ENCODE results near the gene SERBP1.

DNA sequence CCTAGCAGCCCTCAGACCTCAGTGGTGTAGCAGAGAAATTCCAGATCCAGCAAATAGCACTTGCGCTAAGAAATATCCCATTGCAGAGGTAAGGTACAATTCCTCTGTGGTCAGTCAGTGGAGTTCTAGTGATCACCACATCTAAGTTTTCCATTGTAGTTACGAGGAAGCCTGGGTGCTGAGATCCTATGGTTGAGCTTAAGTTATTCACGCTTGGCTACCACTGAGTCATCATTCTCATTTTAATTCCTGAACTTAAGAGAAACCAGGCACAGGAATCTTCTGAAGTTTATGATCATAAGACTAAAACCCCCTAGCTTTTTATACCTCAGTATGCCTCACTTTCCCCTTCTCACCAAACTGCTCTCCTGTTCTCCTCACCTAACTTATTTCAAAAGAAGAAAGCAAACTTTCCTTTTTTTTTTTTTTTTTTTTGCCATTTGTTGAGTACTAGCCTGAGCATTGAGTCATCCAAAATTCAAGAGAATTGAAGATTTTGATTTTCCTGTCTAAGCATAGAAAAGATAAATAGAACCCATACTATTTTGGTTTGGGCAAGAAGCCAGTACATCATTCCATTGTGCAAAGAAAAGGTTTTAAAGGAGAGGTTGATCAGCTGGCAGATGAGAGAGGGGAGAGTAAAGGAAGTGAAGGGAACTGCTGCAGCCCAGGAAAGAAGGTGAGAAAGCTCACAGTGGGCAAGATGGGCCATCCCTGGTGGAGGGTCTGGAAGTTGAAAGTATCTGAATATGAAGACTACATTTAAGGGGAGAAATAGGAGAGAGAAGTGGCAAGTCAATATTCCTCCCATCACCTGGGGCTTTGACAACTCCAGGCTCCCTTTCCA is 39.9 kb downstream of the SERBP1 start:
- TF ChIP-seq ZFP3 (CRISPR knock-in tag; IDR thresholded peaks at IDR 0.05) (no peak), CSDC2 (CRISPR knock-in tag; IDR thresholded peaks at IDR 0.05) (no peak), ZC3H10 (CRISPR knock-in tag; IDR thresholded peaks at IDR 0.05) (no peak), ZNF565 (CRISPR knock-in tag; conservative IDR thresholded peaks at IDR 0.05; ENCODE audit: low read depth) (no peak), RARB (CRISPR knock-in tag; IDR thresholded peaks at IDR 0.05) (no peak), ZFP30 (CRISPR knock-in tag; IDR thresholded peaks at IDR 0.05) (no peak), OSR1 (CRISPR knock-in tag; IDR thresholded peaks at IDR 0.05) (no peak)
- TF ChIP-seq, protein P1, sequence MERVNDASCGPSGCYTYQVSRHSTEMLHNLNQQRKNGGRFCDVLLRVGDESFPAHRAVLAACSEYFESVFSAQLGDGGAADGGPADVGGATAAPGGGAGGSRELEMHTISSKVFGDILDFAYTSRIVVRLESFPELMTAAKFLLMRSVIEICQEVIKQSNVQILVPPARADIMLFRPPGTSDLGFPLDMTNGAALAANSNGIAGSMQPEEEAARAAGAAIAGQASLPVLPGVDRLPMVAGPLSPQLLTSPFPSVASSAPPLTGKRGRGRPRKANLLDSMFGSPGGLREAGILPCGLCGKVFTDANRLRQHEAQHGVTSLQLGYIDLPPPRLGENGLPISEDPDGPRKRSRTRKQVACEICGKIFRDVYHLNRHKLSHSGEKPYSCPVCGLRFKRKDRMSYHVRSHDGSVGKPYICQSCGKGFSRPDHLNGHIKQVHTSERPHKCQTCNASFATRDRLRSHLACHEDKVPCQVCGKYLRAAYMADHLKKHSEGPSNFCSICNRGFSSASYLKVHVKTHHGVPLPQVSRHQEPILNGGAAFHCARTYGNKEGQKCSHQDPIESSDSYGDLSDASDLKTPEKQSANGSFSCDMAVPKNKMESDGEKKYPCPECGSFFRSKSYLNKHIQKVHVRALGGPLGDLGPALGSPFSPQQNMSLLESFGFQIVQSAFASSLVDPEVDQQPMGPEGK (CRISPR knock-in tag; IDR thresholded peaks at IDR 0.05; ENCODE audit: borderline replicate concordance), result no peak
- TF ChIP-seq, protein P2, sequence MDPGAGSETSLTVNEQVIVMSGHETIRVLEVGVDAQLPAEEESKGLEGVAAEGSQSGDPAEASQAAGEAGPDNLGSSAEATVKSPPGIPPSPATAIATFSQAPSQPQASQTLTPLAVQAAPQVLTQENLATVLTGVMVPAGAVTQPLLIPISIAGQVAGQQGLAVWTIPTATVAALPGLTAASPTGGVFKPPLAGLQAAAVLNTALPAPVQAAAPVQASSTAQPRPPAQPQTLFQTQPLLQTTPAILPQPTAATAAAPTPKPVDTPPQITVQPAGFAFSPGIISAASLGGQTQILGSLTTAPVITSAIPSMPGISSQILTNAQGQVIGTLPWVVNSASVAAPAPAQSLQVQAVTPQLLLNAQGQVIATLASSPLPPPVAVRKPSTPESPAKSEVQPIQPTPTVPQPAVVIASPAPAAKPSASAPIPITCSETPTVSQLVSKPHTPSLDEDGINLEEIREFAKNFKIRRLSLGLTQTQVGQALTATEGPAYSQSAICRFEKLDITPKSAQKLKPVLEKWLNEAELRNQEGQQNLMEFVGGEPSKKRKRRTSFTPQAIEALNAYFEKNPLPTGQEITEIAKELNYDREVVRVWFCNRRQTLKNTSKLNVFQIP (CRISPR knock-in tag; IDR thresholded peaks at IDR 0.05; ENCODE audit: borderline replicate concordance, low read depth), result no peak
- TF ChIP-seq, protein P3, sequence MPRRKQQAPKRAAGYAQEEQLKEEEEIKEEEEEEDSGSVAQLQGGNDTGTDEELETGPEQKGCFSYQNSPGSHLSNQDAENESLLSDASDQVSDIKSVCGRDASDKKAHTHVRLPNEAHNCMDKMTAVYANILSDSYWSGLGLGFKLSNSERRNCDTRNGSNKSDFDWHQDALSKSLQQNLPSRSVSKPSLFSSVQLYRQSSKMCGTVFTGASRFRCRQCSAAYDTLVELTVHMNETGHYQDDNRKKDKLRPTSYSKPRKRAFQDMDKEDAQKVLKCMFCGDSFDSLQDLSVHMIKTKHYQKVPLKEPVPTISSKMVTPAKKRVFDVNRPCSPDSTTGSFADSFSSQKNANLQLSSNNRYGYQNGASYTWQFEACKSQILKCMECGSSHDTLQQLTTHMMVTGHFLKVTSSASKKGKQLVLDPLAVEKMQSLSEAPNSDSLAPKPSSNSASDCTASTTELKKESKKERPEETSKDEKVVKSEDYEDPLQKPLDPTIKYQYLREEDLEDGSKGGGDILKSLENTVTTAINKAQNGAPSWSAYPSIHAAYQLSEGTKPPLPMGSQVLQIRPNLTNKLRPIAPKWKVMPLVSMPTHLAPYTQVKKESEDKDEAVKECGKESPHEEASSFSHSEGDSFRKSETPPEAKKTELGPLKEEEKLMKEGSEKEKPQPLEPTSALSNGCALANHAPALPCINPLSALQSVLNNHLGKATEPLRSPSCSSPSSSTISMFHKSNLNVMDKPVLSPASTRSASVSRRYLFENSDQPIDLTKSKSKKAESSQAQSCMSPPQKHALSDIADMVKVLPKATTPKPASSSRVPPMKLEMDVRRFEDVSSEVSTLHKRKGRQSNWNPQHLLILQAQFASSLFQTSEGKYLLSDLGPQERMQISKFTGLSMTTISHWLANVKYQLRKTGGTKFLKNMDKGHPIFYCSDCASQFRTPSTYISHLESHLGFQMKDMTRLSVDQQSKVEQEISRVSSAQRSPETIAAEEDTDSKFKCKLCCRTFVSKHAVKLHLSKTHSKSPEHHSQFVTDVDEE (CRISPR knock-in tag; IDR thresholded peaks at IDR 0.05), result no peak
- TF ChIP-seq, protein P4, sequence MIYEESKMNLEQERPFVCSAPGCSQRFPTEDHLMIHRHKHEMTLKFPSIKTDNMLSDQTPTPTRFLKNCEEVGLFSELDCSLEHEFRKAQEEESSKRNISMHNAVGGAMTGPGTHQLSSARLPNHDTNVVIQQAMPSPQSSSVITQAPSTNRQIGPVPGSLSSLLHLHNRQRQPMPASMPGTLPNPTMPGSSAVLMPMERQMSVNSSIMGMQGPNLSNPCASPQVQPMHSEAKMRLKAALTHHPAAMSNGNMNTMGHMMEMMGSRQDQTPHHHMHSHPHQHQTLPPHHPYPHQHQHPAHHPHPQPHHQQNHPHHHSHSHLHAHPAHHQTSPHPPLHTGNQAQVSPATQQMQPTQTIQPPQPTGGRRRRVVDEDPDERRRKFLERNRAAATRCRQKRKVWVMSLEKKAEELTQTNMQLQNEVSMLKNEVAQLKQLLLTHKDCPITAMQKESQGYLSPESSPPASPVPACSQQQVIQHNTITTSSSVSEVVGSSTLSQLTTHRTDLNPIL (CRISPR knock-in tag; IDR thresholded peaks at IDR 0.05; ENCODE audit: low read depth), result no peak
